Natural killer cell (primary cell): ENCODE measurements around the gene CA10. TPM values are rescaled to one million over a fixed set of nuclear protein-coding genes. Genes with fewer than 3 reads are reported as not detected.

Experiments
- ATAC-seq, 3 donors: fragments of 150-1000 bp in 2 of 3; fragments of 200-7000 bp in 1 of 3; cut with Tn5 transposase; 1 replicate in 1 of 3; 2 replicates in 2 of 3; pipeline ENCODE4 v1.10.0; 2021; ENCODE audit warnings: mild to moderate bottlenecking in 2 of 3, moderate library complexity in 2 of 3
- DNase-seq, 2 donors: peaks; one replicate each; pipeline versions ENCODE4 v3.0.0 to v3.0.0-alpha.2; 2013 to 2021; ENCODE audit warnings: mixed read lengths in 1 of 2
- H3K27ac ChIP-seq: one replicate; pipeline ENCODE4 v1.5.1; 2013; ENCODE audit warnings: mild to moderate bottlenecking, low read length
- H3K27me3 ChIP-seq: one replicate; pipeline ENCODE4 v1.6.1; 2013; ENCODE audit warnings: low read length; ENCODE audit not compliant: control insufficient read depth, insufficient read depth
- H3K36me3 ChIP-seq: one replicate; pipeline ENCODE4 v1.6.1; 2013; ENCODE audit warnings: low read length; ENCODE audit not compliant: control insufficient read depth, insufficient read depth
- H3K4me1 ChIP-seq: one replicate; pipeline ENCODE4 v1.6.1; 2013; ENCODE audit warnings: low read length; ENCODE audit not compliant: control insufficient read depth, insufficient read depth
- H3K4me3 ChIP-seq: one replicate; pipeline ENCODE4 v1.5.1; 2013; ENCODE audit warnings: low read length
- H3K9me3 ChIP-seq: one replicate; pipeline ENCODE4 v1.6.1; 2013; ENCODE audit warnings: low read length; ENCODE audit not compliant: control insufficient read depth, insufficient read depth
- H3K27ac Mint-ChIP-seq, 2 donors: one replicate each; pipeline ENCODE4 v1.8.0; 2022; ENCODE audit warnings: mild to moderate bottlenecking in 2 of 2, mixed read lengths in 2 of 2, moderate library complexity in 1 of 2
- H3K27me3 Mint-ChIP-seq, 2 donors: one replicate each; pipeline ENCODE4 v1.8.0; 2022; ENCODE audit warnings: low read depth in 2 of 2, mixed read lengths in 2 of 2
- H3K36me3 Mint-ChIP-seq: one replicate; pipeline ENCODE4 v1.8.0; 2022; ENCODE audit warnings: mixed read lengths
- H3K4me1 Mint-ChIP-seq, 2 donors: one replicate each; pipeline ENCODE4 v1.8.0; 2022; ENCODE audit warnings: mixed read lengths in 2 of 2
- H3K4me3 Mint-ChIP-seq: one replicate; pipeline ENCODE4 v1.8.0; 2022; ENCODE audit warnings: mild to moderate bottlenecking, moderate library complexity, mixed read lengths
- H3K9me3 Mint-ChIP-seq, 2 donors: one replicate each; pipeline ENCODE4 v1.8.0; 2022; ENCODE audit warnings: mixed read lengths in 2 of 2
- WGBS: methylation state at CpG from one replicate; pipeline ENCODE4 v1.1.7; 2013; ENCODE audit warnings: missing lambda C conversion rate; ENCODE audit not compliant: insufficient coverage; 5-methylcytosine and 5-hydroxymethylcytosine counted together
- intact Hi-C: fragments of 100-400 bp; cut with micrococcal nuclease; formaldehyde crosslinking; loops from one replicate; pipeline ENCODE4 v1.14.2; 2022
- total RNA-seq, 4 donors: library from RNA; stranded (reverse); fragments of 120-200 nt in 1 of 4; gene quantifications; one replicate each; pipeline versions ENCODE4 v1.2.3 to v1.2.4, GENCODE V29; 2013 to 2022
- TF ChIP-seq, protein P1 (sequence below): fragments of 200-600 bp; IDR thresholded peaks from one replicate; pipeline ENCODE4 v1.8.0; 2022; ENCODE audit warnings: antibody characterized with exemption

Gene CA10
- total RNA-seq, 3 donors from 2014 or later (not counting 1 experiment from before 2014, with no cell fraction given): not detected

GRCh38 chr17:52124993-52125392 lies 33.5 kb downstream of the CA10 start:
- no peak overlapping the region for H3K27ac Mint-ChIP-seq
- H3K4me1 ChIP-seq: no peaks in the 10 kb centered on the region
- ATAC-seq (no peak), DNase-seq (no peak)
- no peaks in the 10 kb centered on the region for H3K27me3 ChIP-seq
- H3K9me3 ChIP-seq: no peaks in the 10 kb centered on the region
- intact Hi-C loops: no loop called here
- H3K4me3 Mint-ChIP-seq: no peak overlapping the region
- H3K4me3 ChIP-seq: no peak overlapping the region
- no peaks in the 10 kb centered on the region for H3K36me3 ChIP-seq
- TF ChIP-seq, protein P1, sequence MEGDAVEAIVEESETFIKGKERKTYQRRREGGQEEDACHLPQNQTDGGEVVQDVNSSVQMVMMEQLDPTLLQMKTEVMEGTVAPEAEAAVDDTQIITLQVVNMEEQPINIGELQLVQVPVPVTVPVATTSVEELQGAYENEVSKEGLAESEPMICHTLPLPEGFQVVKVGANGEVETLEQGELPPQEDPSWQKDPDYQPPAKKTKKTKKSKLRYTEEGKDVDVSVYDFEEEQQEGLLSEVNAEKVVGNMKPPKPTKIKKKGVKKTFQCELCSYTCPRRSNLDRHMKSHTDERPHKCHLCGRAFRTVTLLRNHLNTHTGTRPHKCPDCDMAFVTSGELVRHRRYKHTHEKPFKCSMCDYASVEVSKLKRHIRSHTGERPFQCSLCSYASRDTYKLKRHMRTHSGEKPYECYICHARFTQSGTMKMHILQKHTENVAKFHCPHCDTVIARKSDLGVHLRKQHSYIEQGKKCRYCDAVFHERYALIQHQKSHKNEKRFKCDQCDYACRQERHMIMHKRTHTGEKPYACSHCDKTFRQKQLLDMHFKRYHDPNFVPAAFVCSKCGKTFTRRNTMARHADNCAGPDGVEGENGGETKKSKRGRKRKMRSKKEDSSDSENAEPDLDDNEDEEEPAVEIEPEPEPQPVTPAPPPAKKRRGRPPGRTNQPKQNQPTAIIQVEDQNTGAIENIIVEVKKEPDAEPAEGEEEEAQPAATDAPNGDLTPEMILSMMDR: no peak
- H3K36me3 Mint-ChIP-seq: no peaks in the 10 kb centered on the region
- H3K27me3 Mint-ChIP-seq: no peaks in the 10 kb centered on the region
- H3K27ac ChIP-seq: no peak overlapping the region
- 94% methylated on average over 7 of the region's 7 CpGs for WGBS
- H3K4me1 Mint-ChIP-seq: no peaks in the 10 kb centered on the region
- peaks cover 4 to 6% of the 10 kb centered on the region in 2 donors for H3K9me3 Mint-ChIP-seq

GRCh38 chr17:52124561-52124960 lies 34.0 kb downstream of the CA10 start:
- DNase-seq: no peak
- ATAC-seq: no peak
- TF ChIP-seq, protein P1: no peak
- Histone ChIP-seq H3K4me1 (no peaks in the 10 kb centered on the region), H3K9me3 (no peaks in the 10 kb centered on the region), H3K27ac (no peak overlapping the region), H3K36me3 (no peaks in the 10 kb centered on the region), H3K4me3 (no peak overlapping the region), H3K27me3 (no peaks in the 10 kb centered on the region)
- Mint-ChIP-seq H3K36me3 (no peaks in the 10 kb centered on the region), H3K9me3 (peaks cover 4% of the 10 kb centered on the region in 2 donors), H3K27me3 (no peaks in the 10 kb centered on the region), H3K27ac (no peak overlapping the region), H3K4me1 (no peaks in the 10 kb centered on the region), H3K4me3 (no peak overlapping the region)
- intact Hi-C loops: no loop called here

- intact Hi-C loops: no loop called here
Measured at GRCh38 chr17:52120465-52120864, 38.0 kb downstream of the CA10 start.

More at GRCh38 chr17:52120465-52120864, 38.0 kb downstream of the CA10 start:
- Mint-ChIP-seq H3K9me3 (peaks cover 0 to 2% of the 10 kb centered on the region in 2 donors), H3K27me3 (no peaks in the 10 kb centered on the region), H3K27ac (no peak overlapping the region), H3K36me3 (no peaks in the 10 kb centered on the region), H3K4me1 (no peaks in the 10 kb centered on the region), H3K4me3 (no peak overlapping the region)
- TF ChIP-seq, protein P1: no peak
- Histone ChIP-seq H3K36me3 (no peaks in the 10 kb centered on the region), H3K4me3 (no peak overlapping the region), H3K27ac (no peak overlapping the region), H3K4me1 (no peaks in the 10 kb centered on the region), H3K27me3 (no peaks in the 10 kb centered on the region), H3K9me3 (no peaks in the 10 kb centered on the region)
- 91% methylated on average over 2 of the region's 2 CpGs for WGBS
- ATAC-seq: no peak
- DNase-seq: no peak
